Upper lobe of right lung (tissue), 1 donor: Measurements from ENCODE around the gene COL15A1. TPM values are rescaled to one million over a fixed set of nuclear protein-coding genes. Genes with fewer than 3 reads are reported as not detected.

Experiments used
- ATAC-seq: fragments of 200-7000 bp; cut with Tn5 transposase; one replicate; pipeline ENCODE4 v1.9.1; 2020; ENCODE audit warnings: mild to moderate bottlenecking, moderate library complexity
- DNase-seq: peaks from one replicate; pipeline ENCODE4 v3.0.0-alpha.2; 2020
- H3K27ac ChIP-seq: fragments of 200-600 bp; one replicate; pipeline ENCODE4 v1.8.0; 2022
- H3K27me3 ChIP-seq: fragments of 200-600 bp; one replicate; pipeline ENCODE4 v1.8.0; 2022; ENCODE audit warnings: mild to moderate bottlenecking
- H3K36me3 ChIP-seq: fragments of 200-600 bp; one replicate; pipeline ENCODE4 v1.8.0; 2022
- H3K4me1 ChIP-seq: fragments of 200-600 bp; one replicate; pipeline ENCODE4 v1.8.0; 2022
- H3K4me3 ChIP-seq: fragments of 200-600 bp; one replicate; pipeline ENCODE4 v1.8.0; 2022; ENCODE audit warnings: mild to moderate bottlenecking
- H3K9me3 ChIP-seq: fragments of 200-600 bp; one replicate; pipeline ENCODE4 v1.8.0; 2022
- intact Hi-C: fragments of 100-400 bp; cut with DNase I; formaldehyde crosslinking; loops from one replicate; pipeline ENCODE4 v1.11.0; 2022
- total RNA-seq: library from RNA; stranded (reverse); fragmentation: NEBNext Ultra II Directional; extraction: Animal tissue kit (Norgen Biotek cat#: 25700); gene quantifications from one replicate; pipeline ENCODE4 v1.2.1, GENCODE V29; 2021
- TF ChIP-seq, protein P1 (sequence below): fragments of 200-600 bp; IDR thresholded peaks from one replicate; pipeline ENCODE4 v1.8.0; 2022; ENCODE audit warnings: antibody characterized with exemption
- donor health status: DM: no; HTN: yes; CAD: no; lungs with severe emphysema.

COL15A1 gene
- total RNA-seq, 1 donor from 2014 or later, result 8.0 TPM

DNA sequence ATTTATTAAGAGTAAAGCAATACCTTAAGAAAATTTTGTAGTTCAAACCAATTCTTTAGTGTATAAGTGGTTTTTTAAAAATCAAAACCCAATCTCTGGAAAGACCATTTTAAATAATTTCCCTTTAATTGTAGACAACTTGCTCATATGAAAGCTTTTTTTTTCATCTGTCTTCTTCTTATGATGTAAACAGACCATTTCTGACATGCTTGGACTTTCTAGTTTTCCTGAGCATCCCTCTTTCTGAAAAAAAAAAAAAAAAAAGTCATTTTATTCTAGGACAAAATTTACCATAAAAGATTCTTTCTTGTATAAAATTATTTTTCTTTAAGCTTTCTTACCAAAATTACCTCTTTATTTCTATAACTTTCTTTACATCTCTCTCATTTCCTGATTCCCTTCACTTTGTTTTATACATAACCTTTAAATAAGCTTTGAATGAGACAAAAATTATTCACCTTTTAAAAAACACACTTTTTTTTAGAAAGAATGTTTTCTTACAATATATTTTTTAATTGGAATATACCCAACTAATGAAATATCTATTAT lies 67.5 kb downstream of the COL15A1 start:
- Histone ChIP-seq H3K4me1 (no peaks in the 10 kb centered on the region), H3K4me3 (no peak overlapping the region), H3K27me3 (no peaks in the 10 kb centered on the region), H3K36me3 (no peaks in the 10 kb centered on the region), H3K27ac (no peak overlapping the region), H3K9me3 (no peaks in the 10 kb centered on the region)
- ATAC-seq (no peak), DNase-seq (no peak)
- intact Hi-C loops, result no loop called here
- TF ChIP-seq, protein P1, sequence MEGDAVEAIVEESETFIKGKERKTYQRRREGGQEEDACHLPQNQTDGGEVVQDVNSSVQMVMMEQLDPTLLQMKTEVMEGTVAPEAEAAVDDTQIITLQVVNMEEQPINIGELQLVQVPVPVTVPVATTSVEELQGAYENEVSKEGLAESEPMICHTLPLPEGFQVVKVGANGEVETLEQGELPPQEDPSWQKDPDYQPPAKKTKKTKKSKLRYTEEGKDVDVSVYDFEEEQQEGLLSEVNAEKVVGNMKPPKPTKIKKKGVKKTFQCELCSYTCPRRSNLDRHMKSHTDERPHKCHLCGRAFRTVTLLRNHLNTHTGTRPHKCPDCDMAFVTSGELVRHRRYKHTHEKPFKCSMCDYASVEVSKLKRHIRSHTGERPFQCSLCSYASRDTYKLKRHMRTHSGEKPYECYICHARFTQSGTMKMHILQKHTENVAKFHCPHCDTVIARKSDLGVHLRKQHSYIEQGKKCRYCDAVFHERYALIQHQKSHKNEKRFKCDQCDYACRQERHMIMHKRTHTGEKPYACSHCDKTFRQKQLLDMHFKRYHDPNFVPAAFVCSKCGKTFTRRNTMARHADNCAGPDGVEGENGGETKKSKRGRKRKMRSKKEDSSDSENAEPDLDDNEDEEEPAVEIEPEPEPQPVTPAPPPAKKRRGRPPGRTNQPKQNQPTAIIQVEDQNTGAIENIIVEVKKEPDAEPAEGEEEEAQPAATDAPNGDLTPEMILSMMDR, result no peak

- no peaks in the 10 kb centered on the region for H3K4me1 ChIP-seq
- TF ChIP-seq, protein P1, result peak; percentile 39
- H3K36me3 ChIP-seq, result no peaks in the 10 kb centered on the region
- ATAC-seq (peak; percentile 75), DNase-seq (no peak)
- H3K27me3 ChIP-seq, result no peaks in the 10 kb centered on the region
- H3K27ac ChIP-seq, result no peak overlapping the region
- H3K9me3 ChIP-seq, result no peaks in the 10 kb centered on the region
- intact Hi-C loops, result no loop called here
- no peak overlapping the region for H3K4me3 ChIP-seq
Measured at GRCh38 chr9:99012957-99013512, 69.3 kb downstream of the COL15A1 start.

DNA sequence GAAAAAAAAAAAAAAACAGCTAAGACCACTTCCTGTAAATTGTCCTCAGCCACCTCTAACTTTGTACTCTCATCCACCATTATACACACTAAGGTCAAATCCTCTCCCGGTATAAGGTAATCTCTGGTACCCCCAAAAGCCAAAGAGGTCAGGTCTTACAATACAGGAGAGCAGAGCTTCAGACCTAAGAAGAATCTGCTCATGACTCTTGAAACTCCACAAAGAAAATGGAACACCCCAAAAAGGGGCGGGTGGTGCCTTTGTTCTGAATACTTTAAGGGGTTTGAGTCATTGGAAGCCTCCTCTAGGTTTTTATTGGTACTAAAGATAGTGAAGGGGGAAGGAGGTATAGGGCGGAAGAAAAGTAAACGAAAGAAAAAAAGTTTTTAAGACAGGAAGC lies 69.8 kb downstream of the COL15A1 start:
- ATAC-seq (no peak), DNase-seq (no peak)
- no peaks in the 10 kb centered on the region for H3K36me3 ChIP-seq
- H3K9me3 ChIP-seq, result no peaks in the 10 kb centered on the region
- intact Hi-C loops, result no loop called here
- no peaks in the 10 kb centered on the region for H3K4me1 ChIP-seq
- no peak overlapping the region for H3K4me3 ChIP-seq
- H3K27ac ChIP-seq, result no peak overlapping the region
- H3K27me3 ChIP-seq, result no peaks in the 10 kb centered on the region
- TF ChIP-seq, protein P1, result no peak

DNA sequence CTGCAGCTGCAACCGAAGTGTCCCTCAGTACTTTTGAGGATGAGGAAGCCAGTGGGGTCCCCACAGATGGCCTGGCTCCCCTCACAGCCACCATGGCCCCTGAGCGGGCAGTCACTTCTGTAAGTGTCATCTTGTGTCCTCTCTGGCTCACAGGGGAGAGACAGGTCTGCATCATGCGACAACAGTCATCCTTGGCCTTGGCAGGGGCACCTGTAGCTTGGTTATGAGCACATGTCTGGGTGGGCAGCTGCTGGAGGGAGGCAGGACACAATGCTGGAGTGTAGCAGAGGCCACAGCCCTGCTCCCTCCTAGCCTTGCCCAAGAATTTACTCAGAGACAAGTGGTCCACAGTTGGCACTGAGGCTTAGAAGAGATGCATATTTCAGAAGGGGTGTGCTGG lies 71.7 kb downstream of the COL15A1 start:
- no peak for ATAC-seq
- Histone ChIP-seq H3K4me3 (no peak overlapping the region), H3K4me1 (no peaks in the 10 kb centered on the region), H3K27ac (no peak overlapping the region), H3K9me3 (no peaks in the 10 kb centered on the region), H3K27me3 (no peaks in the 10 kb centered on the region), H3K36me3 (no peaks in the 10 kb centered on the region)
- TF ChIP-seq, protein P1, result no peak
- DNase-seq, result no peak
- intact Hi-C loops, result no loop called here

GRCh38 chr9:99015890-99016289 lies 72.2 kb downstream of the COL15A1 start:
- intact Hi-C loops, result no loop called here
- Histone ChIP-seq H3K27ac (no peak overlapping the region), H3K36me3 (no peaks in the 10 kb centered on the region), H3K27me3 (no peaks in the 10 kb centered on the region), H3K4me1 (no peaks in the 10 kb centered on the region), H3K4me3 (no peak overlapping the region), H3K9me3 (no peaks in the 10 kb centered on the region)
- no peak for ATAC-seq
- no peak for DNase-seq
- TF ChIP-seq, protein P1, result no peak
